ENCODE measurements around the gene NUP42.

Gene NUP42

DNA sequence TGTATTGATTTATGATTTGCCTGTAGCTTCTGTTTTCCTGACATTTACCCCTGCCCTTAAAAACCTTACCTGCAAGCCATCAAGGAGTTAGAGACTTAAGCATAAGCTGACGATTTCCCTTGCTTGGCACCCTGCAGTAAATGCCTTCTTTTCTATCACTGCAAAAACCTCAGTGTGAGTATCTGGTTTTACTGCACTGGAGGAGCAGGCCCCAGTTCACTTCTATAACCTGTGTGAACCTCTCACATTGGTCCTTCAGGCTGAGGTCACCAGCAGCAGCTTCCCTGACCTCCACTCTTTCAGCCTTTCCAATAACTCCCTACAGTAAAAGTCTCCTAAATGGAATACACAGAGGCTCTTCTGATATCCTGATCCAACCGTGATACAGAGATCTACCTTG lies 30.5 kb downstream of the NUP42 start:
- H3K36me3 ChIP-seq (ENCODE audit: control insufficient read depth in 2 of 2, insufficient read depth in 1 of 2, low read length in 2 of 2), result no peaks in the 10 kb centered on the region
- H3K27ac ChIP-seq (ENCODE audit: extremely low read depth, low read depth, low read length), result no peak overlapping the region
- TF ChIP-seq ZNF184 (tag by site-specific recombination; IDR thresholded peaks at IDR 0.05) (no peak), KLF8 (tag by site-specific recombination; IDR thresholded peaks at IDR 0.05) (no peak), ZNF155 (tag by site-specific recombination; IDR thresholded peaks at IDR 0.05) (no peak), ZNF416 (tag by site-specific recombination; IDR thresholded peaks at IDR 0.05) (no peak), KLF9 (tag by site-specific recombination; IDR thresholded peaks at IDR 0.05; ENCODE audit: low read depth) (no peak), HOXC10 (CRISPR knock-in tag; IDR thresholded peaks at IDR 0.05) (no peak)
- TF ChIP-seq, protein P1, sequence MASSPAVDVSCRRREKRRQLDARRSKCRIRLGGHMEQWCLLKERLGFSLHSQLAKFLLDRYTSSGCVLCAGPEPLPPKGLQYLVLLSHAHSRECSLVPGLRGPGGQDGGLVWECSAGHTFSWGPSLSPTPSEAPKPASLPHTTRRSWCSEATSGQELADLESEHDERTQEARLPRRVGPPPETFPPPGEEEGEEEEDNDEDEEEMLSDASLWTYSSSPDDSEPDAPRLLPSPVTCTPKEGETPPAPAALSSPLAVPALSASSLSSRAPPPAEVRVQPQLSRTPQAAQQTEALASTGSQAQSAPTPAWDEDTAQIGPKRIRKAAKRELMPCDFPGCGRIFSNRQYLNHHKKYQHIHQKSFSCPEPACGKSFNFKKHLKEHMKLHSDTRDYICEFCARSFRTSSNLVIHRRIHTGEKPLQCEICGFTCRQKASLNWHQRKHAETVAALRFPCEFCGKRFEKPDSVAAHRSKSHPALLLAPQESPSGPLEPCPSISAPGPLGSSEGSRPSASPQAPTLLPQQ (tag by site-specific recombination; IDR thresholded peaks at IDR 0.05), result no peak
- POLR2A ChIA-PET, result no interaction called here
- H3K4me1 ChIP-seq (ENCODE audit: control insufficient read depth, insufficient read depth, low read length), result no peaks in the 10 kb centered on the region
- no peaks in the 10 kb centered on the region for H3K9me3 ChIP-seq (ENCODE audit: control insufficient read depth, insufficient read depth, low read depth, low read length)
- CTCF ChIA-PET, result interaction anchor here (0.9 to 1.0 kb wide), 2 partner anchors 50 to 126 kb away, joined by 3 read pairs; no protein-coding TSS in a partner anchor
- H3K4me3 ChIP-seq (ENCODE audit: low read depth, low read length), result no peak overlapping the region

DNA sequence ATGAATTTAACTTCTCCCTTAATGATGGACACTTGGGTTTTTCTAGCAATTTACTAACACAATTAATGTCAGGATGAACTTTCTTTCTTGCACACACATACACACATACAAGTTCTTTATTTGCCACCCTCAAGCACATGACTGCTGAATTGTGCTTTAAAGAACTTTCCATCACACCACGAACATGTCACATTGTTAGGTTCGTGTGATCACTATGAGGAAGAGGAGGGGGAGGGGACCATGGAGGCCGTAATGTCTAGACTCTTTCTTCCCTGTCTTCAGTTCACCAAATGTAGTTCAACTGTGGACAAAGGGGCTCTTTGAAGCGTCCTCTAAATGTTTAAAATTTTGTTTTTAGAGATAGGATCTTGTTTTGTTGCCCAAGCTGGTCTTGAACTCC lies 31.0 kb downstream of the NUP42 start:
- H3K27ac ChIP-seq (ENCODE audit: extremely low read depth, low read depth, low read length), result no peak overlapping the region
- TF ChIP-seq ZNF791 (tag by site-specific recombination; IDR thresholded peaks at IDR 0.05), result no peak
- no peaks in the 10 kb centered on the region for H3K9me3 ChIP-seq (ENCODE audit: control insufficient read depth, insufficient read depth, low read depth, low read length)
- CTCF ChIA-PET, result interaction anchor here (0.9 to 1.0 kb wide), 2 partner anchors 49 to 127 kb away, joined by 3 read pairs; no protein-coding TSS in a partner anchor
- H3K4me3 ChIP-seq (ENCODE audit: low read depth, low read length), result no peak overlapping the region
- no peaks in the 10 kb centered on the region for H3K36me3 ChIP-seq (ENCODE audit: control insufficient read depth in 2 of 2, insufficient read depth in 1 of 2, low read length in 2 of 2)
- no peaks in the 10 kb centered on the region for H3K4me1 ChIP-seq (ENCODE audit: control insufficient read depth, insufficient read depth, low read length)
- POLR2A ChIA-PET, result no interaction called here

DNA sequence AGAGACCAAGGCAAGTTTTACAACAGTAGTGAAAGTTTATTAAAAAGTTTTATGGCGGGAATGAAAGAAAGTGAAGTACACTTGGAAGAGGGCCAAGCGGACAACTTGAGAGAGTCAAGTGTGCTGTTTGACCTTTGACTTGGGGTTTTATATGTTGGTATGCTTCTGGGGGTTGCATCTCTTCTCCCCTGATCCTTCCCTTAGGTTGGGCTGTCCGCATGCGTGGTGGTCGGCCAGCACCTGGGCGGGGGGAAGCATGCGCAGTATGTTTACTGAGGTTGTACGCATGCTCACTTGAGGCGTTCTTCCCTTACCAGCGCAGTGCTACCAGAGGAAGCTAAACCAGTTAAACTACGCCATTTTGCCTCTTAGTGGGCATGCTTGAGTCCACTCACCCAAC lies 31.9 kb downstream of the NUP42 start:
- H3K4me1 ChIP-seq (ENCODE audit: control insufficient read depth, insufficient read depth, low read length), result no peaks in the 10 kb centered on the region
- ChIA-PET CTCF (no interaction called here), POLR2A (no interaction called here)
- TF ChIP-seq ZNF112 (tag by site-specific recombination; IDR thresholded peaks at IDR 0.05), result no peak
- TF ChIP-seq, protein P2, sequence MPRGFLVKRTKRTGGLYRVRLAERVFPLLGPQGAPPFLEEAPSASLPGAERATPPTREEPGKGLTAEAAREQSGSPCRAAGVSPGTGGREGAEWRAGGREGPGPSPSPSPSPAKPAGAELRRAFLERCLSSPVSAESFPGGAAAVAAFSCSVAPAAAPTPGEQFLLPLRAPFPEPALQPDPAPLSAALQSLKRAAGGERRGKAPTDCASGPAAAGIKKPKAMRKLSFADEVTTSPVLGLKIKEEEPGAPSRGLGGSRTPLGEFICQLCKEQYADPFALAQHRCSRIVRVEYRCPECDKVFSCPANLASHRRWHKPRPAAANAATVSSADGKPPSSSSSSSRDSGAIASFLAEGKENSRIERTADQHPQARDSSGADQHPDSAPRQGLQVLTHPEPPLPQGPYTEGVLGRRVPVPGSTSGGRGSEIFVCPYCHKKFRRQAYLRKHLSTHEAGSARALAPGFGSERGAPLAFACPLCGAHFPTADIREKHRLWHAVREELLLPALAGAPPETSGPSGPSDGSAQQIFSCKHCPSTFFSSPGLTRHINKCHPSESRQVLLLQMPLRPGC (tag by site-specific recombination; IDR thresholded peaks at IDR 0.05), result no peak
- no peak for TF ChIP-seq KLF16 (tag by site-specific recombination; IDR thresholded peaks at IDR 0.05)
- TF ChIP-seq ZNF221 (tag by site-specific recombination; IDR thresholded peaks at IDR 0.05; ENCODE audit: borderline replicate concordance), result no peak
- TF ChIP-seq ZBTB7A (tag by site-specific recombination; IDR thresholded peaks at IDR 0.05; ENCODE audit: low read depth), result no peak
- no peak for TF ChIP-seq ZXDB (tag by site-specific recombination; IDR thresholded peaks at IDR 0.05)
- no peaks in the 10 kb centered on the region for H3K36me3 ChIP-seq (ENCODE audit: control insufficient read depth in 2 of 2, insufficient read depth in 1 of 2, low read length in 2 of 2)
- no peak overlapping the region for H3K4me3 ChIP-seq (ENCODE audit: low read depth, low read length)
- no peaks in the 10 kb centered on the region for H3K9me3 ChIP-seq (ENCODE audit: control insufficient read depth, insufficient read depth, low read depth, low read length)
- no peak overlapping the region for H3K27ac ChIP-seq (ENCODE audit: extremely low read depth, low read depth, low read length)

DNA sequence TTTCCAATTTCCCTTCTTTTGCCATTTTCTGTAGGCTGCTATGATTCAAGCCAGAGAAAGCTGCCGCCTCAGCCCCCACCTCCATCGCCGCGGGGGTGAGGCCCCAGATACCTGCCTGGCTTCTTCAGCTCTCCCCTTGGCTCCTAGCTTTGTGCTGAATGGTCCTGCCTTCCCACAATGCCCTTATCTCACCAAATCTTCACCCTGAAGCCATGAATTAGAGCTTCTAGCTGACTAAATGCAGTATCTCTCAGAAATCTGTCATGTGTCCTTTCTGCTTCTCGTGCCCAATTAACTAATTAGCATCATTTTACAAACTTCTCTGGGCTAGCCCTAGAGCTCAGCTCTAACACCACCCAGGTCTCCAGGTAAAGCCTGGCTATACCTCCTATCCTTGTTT lies 32.6 kb downstream of the NUP42 start:
- CTCF ChIA-PET, result no interaction called here
- TF ChIP-seq KLF16 (tag by site-specific recombination; IDR thresholded peaks at IDR 0.05) (no peak), ZNF521 (tag by site-specific recombination; IDR thresholded peaks at IDR 0.05) (no peak), ZNF558 (tag by site-specific recombination; IDR thresholded peaks at IDR 0.05) (no peak), ZNF335 (tag by site-specific recombination; conservative IDR thresholded peaks at IDR 0.05) (no peak), ZNF10 (tag by site-specific recombination; IDR thresholded peaks at IDR 0.05) (no peak), HOXC10 (CRISPR knock-in tag; IDR thresholded peaks at IDR 0.05) (no peak)
- TF ChIP-seq, protein P3, sequence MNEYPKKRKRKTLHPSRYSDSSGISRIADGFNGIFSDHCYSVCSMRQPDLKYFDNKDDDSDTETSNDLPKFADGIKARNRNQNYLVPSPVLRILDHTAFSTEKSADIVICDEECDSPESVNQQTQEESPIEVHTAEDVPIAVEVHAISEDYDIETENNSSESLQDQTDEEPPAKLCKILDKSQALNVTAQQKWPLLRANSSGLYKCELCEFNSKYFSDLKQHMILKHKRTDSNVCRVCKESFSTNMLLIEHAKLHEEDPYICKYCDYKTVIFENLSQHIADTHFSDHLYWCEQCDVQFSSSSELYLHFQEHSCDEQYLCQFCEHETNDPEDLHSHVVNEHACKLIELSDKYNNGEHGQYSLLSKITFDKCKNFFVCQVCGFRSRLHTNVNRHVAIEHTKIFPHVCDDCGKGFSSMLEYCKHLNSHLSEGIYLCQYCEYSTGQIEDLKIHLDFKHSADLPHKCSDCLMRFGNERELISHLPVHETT (tag by site-specific recombination; IDR thresholded peaks at IDR 0.05), result no peak
- TF ChIP-seq, protein P4, sequence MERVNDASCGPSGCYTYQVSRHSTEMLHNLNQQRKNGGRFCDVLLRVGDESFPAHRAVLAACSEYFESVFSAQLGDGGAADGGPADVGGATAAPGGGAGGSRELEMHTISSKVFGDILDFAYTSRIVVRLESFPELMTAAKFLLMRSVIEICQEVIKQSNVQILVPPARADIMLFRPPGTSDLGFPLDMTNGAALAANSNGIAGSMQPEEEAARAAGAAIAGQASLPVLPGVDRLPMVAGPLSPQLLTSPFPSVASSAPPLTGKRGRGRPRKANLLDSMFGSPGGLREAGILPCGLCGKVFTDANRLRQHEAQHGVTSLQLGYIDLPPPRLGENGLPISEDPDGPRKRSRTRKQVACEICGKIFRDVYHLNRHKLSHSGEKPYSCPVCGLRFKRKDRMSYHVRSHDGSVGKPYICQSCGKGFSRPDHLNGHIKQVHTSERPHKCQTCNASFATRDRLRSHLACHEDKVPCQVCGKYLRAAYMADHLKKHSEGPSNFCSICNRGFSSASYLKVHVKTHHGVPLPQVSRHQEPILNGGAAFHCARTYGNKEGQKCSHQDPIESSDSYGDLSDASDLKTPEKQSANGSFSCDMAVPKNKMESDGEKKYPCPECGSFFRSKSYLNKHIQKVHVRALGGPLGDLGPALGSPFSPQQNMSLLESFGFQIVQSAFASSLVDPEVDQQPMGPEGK (tag by site-specific recombination; IDR thresholded peaks at IDR 0.05), result no peak
- TF ChIP-seq, protein P5, sequence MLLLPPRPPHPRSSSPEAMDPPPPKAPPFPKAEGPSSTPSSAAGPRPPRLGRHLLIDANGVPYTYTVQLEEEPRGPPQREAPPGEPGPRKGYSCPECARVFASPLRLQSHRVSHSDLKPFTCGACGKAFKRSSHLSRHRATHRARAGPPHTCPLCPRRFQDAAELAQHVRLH (tag by site-specific recombination; IDR thresholded peaks at IDR 0.05), result no peak
- Histone ChIP-seq H3K27ac (ENCODE audit: extremely low read depth, low read depth, low read length) (no peak overlapping the region), H3K4me3 (ENCODE audit: low read depth, low read length) (no peak overlapping the region), H3K4me1 (ENCODE audit: control insufficient read depth, insufficient read depth, low read length) (no peaks in the 10 kb centered on the region), H3K9me3 (ENCODE audit: control insufficient read depth, insufficient read depth, low read depth, low read length) (no peaks in the 10 kb centered on the region), H3K36me3 (ENCODE audit: control insufficient read depth in 2 of 2, insufficient read depth in 1 of 2, low read length in 2 of 2) (no peaks in the 10 kb centered on the region)
- POLR2A ChIA-PET, result no interaction called here

Data from HEK293 (cell line).